ENCODE results near the gene PPIE.

DNA sequence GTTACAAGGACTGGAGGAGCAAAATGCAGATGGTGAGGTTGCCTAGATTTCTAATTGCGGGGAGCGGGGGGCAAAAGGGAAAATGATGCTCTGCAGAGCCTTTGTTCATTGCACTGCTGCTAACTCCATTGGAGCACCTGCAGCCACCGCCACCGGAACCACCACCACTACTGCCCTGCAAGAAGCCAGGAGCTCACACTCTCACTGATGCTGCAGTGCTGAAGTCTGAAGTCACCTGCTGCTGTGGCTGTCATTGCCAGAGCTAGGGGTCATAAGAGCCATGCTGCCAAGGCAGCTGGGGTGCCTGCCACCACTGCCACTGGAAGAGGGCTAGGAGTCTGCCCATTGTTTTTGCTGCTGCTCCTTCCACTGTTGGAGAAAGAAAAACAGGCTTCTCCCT lies 40.1 kb upstream of the PPIE start:
- TF ChIP-seq, protein P1, sequence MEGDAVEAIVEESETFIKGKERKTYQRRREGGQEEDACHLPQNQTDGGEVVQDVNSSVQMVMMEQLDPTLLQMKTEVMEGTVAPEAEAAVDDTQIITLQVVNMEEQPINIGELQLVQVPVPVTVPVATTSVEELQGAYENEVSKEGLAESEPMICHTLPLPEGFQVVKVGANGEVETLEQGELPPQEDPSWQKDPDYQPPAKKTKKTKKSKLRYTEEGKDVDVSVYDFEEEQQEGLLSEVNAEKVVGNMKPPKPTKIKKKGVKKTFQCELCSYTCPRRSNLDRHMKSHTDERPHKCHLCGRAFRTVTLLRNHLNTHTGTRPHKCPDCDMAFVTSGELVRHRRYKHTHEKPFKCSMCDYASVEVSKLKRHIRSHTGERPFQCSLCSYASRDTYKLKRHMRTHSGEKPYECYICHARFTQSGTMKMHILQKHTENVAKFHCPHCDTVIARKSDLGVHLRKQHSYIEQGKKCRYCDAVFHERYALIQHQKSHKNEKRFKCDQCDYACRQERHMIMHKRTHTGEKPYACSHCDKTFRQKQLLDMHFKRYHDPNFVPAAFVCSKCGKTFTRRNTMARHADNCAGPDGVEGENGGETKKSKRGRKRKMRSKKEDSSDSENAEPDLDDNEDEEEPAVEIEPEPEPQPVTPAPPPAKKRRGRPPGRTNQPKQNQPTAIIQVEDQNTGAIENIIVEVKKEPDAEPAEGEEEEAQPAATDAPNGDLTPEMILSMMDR (CRISPR knock-in tag; IDR thresholded peaks at IDR 0.05): no peak
- TF ChIP-seq MAFK (conservative IDR thresholded peaks at IDR 0.05 in 1 of 2, IDR thresholded peaks at IDR 0.05 in 1 of 2; ENCODE audit: low read length in 2 of 2) (no peak), ZNF274 (CRISPR knock-in tag; IDR thresholded peaks at IDR 0.05) (no peak), ZFP36 (IDR thresholded peaks at IDR 0.05; ENCODE audit: borderline replicate concordance, low read depth, low read length, partially characterized antibody) (no peak), SOX6 (IDR thresholded peaks at IDR 0.05) (no peak), SOX6 (CRISPR knock-in tag; IDR thresholded peaks at IDR 0.05) (no peak), ARHGAP35 (CRISPR knock-in tag; IDR thresholded peaks at IDR 0.05; ENCODE audit: borderline replicate concordance) (no peak), TBX3 (IDR thresholded peaks at IDR 0.05; ENCODE audit: borderline replicate concordance) (no peak)
- TF ChIP-seq, protein P2, sequence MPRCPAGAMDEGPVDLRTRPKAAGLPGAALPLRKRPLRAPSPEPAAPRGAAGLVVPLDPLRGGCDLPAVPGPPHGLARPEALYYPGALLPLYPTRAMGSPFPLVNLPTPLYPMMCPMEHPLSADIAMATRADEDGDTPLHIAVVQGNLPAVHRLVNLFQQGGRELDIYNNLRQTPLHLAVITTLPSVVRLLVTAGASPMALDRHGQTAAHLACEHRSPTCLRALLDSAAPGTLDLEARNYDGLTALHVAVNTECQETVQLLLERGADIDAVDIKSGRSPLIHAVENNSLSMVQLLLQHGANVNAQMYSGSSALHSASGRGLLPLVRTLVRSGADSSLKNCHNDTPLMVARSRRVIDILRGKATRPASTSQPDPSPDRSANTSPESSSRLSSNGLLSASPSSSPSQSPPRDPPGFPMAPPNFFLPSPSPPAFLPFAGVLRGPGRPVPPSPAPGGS (CRISPR knock-in tag; IDR thresholded peaks at IDR 0.05): no peak
